HT1080 (cell line): ENCODE data around the gene MT1F. TPM values are rescaled to one million over a fixed set of nuclear protein-coding genes. Genes with fewer than 3 reads are reported as not detected.
"Not testable (repeated sequence)": the region's sequence is repeated elsewhere in the genome, so short reads cannot be mapped to it uniquely, and the experiment has no call there.

Experiments used
- DNase-seq: peaks from one replicate; pipeline ENCODE4 v3.0.0-alpha.2; 2015; ENCODE audit warnings: low read depth
- polyA plus RNA-seq, 2 experiments: library from polyadenylated mRNA; depleted of rRNA; stranded (reverse); fragments of >200 nt; gene quantifications; 2 replicates each; pipeline ENCODE4 v1.2.3, GENCODE V29; 2015
- total RNA-seq: library from RNA; depleted of rRNA; stranded (reverse); fragments of >200 nt; shearing (Covaris generic); gene quantifications from 2 replicates; pipeline ENCODE4 v1.2.3, GENCODE V29; 2014; rRNA removed

Gene MT1F
- not detected in 2 replicates for total RNA-seq
- polyA plus RNA-seq (2015; cell fraction: cytosol; rRNA removed): not detected in 2 replicates
- not detected in 2 replicates for polyA plus RNA-seq (2015; cell fraction: nucleus; rRNA removed)

- no peak for DNase-seq
Measured at GRCh38 chr16:56657555-56658326, at the start of gene MT1F. MT1F (plus strand) TSS chr16:56657959; CDS start chr16:56658059, 100 bp downstream.

- peak; percentile 99 for DNase-seq
Measured at GRCh38 chr16:56608043-56608875, 49.5 kb upstream of the MT1F start, which contains the start of gene MT2A. MT2A (plus strand) TSS chr16:56608584; CDS start chr16:56608656, 72 bp downstream.

- no peak for DNase-seq
Measured at GRCh38 chr16:56608876-56609462, 48.8 kb upstream of the MT1F start.

- peak; percentile 84 for DNase-seq
Measured at GRCh38 chr16:56609463-56609921, 48.3 kb upstream of the MT1F start.

DNA sequence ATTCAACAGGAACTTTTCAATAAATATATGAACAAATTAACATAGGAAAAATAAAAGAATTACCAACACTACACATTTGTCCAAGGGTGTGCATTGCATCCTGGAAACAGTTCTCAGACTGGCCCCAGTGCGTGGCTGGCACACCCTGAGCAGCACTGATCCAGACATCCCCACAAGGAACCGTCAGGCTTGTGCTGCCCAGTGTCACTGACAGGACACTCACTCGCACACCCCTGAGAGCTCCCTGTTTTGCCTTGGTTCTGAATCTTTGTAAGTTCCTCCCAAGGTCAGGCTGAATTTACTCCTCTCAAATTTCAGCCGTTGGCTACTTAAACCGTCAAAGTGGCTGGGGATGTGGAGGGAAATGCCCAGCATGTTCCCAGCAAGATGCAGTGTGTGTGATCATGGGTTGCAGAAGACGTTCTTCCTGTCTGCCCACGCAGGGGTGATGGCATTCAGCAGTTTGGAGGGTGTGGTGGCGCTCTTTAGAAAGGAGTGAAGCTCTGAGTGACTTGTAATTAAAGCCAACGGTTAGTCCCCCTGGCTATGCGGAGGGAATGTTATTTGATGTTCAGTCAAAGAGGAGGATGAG lies 47.6 kb upstream of the MT1F start:
- peak; percentile 88 for DNase-seq

- no peak for DNase-seq
Measured at GRCh38 chr16:56610609-56611111, 47.1 kb upstream of the MT1F start.

DNA sequence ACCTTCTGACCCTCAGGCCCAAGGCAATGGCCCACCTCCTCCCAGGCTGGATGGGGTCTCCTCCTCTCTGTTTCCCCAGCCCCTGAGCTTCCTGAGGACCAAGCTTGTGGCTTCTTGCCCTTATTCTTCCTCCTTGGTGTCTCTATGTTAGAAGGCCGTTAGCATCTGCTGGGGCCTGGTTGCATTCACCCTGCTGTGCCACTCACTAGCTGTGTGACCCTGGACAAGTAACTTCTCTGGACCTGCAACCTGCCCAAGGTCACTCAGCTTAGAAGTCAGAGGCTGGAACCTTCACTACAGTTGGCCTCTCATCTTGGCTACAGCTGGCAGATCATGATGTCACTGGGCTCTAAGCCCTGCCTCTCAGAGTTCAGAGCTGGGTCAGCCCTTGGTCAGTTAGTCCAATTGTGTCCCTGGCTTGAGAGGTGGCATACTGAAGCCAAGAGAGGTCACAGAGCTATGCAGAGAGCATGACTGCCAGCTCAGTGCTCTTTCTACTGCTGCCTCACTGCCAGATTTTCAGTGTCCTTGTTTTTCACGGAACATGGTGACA lies 46.4 kb upstream of the MT1F start:
- DNase-seq: no peak

DNA sequence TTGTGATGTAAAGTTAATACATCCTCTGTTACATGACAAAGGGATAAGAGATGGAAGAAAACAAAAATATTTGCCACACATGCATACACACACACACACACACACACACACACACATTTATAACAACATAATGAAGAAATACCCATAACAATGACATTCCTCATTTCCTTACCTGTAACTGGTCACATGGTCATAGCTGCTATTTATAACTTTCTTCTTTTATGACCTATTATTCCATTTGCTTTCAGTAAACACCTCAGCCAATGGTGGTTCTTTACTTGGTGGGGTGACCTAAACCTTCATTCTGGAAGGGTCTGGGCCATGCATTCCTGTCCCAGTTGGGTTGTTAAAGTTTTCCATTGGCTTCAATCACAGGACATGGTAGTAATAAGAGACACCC lies 44.1 kb upstream of the MT1F start:
- DNase-seq: peak; percentile 40

GRCh38 chr16:56614549-56614991 lies 43.2 kb upstream of the MT1F start:
- DNase-seq: peak; percentile 96

GRCh38 chr16:56615353-56615752 lies 42.4 kb upstream of the MT1F start:
- peak; percentile 42 for DNase-seq

DNA sequence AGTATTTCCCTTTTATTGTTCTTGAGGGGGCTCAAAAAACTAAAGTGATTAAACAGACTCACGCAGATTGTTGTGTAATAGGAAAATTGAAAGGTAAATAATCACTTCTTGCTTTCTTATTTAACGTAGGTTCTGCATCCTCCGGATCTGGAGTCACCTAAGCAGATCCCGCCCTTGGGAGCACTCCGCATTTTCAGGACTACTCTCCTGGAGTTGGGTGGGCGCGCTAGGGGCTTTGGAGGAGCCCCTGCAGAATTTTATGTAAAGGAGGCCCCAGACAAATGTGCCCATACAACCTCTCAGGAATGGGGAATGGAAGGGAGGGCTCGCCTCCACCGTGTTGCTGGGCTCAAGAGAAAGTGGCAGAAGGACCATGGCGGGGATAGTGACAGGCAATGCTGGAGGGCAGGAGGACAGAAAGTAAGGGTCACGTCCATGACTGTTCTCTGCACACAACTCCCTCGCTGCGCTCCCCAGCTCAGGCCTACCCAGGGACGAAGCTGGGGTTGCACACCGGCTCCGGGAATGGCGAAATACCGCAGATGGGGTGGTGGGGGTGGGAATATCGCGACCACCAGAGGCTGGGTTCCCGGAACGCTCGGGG lies 41.0 kb upstream of the MT1F start:
- DNase-seq: no peak

- DNase-seq: no peak
Measured at GRCh38 chr16:56617212-56618085, 40.3 kb upstream of the MT1F start.

DNA sequence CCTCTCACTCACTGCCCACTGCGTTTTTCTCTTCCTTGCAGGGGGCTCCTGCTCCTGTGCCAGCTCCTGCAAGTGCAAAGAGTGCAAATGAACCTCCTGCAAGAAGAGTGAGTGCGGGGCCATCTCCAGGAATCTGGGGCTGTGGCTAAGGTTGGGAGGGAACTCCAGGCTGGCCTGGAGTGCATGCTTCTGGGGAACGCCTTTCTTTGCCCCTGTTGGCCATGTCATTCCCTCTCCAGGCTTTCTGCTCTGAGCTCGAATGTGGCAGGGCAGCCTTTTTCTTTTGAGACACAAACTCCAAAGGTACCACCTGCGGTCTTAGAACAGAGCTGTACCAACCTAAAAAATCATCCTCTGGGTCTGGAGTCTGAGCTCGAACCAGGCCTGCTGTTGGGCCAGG lies 39.6 kb upstream of the MT1F start:
- no peak for DNase-seq

- no peak for DNase-seq
Measured at GRCh38 chr16:56620339-56620897, 37.3 kb upstream of the MT1F start.

DNA sequence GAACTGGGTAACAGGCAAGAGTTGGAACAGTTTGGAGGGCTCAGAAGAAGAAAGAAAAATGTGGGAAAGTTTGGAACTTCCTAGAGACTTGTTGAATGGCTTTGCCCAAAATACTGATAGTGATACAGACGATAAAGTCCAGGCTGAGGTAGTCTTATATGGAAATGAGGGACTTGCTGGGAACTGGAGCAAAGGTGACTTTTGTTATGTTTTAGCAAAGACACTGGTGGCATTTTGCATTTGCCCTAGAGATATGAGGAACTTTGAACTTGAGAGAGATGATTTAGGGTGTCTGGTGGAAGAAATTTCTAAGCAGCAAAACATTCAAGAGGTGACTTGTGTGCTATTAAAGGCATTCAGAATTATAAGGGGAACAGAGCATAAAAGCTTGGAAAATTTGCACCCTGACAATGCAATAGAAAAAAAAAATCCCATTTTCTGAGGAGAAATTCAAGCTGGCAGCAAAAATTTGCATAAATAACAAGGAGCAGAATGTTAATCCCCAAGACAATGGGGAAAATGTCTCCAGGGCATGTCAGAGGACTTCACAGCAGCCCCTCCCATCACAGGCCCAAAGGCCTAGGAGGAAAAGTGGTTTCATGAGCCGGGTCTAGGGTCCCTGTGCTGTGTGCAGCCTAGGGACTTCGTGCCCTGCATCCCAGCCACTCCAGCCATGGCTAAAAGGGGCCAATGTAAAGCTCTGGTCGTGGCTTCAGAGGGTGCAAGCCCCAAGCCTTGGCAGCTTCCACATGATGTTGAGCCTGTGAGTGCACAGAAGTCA lies 35.9 kb upstream of the MT1F start:
- not testable (repeated sequence) for DNase-seq

- not testable (repeated sequence) for DNase-seq
Measured at GRCh38 chr16:56623184-56623583, 34.6 kb upstream of the MT1F start.

GRCh38 chr16:56623637-56624036 lies 34.1 kb upstream of the MT1F start:
- no peak for DNase-seq
